ENCODE measurements around the gene STARD7.

Gene STARD7

GRCh38 chr2:96147593-96148201, 60.9 kb downstream of the STARD7 start:
- TF ChIP-seq LEF1 (IDR thresholded peaks at IDR 0.05; ENCODE audit: borderline replicate concordance): no peak
- TF ChIP-seq CTBP1 (IDR thresholded peaks at IDR 0.05; ENCODE audit: borderline replicate concordance): no peak
- DNase-seq (ENCODE audit: extremely low spot score): no peak
- ChIA-PET CTCF (interaction anchor here (0.7 to 1.2 kb wide), 4 partner anchors 8 to 125 kb away, joined by 3 to 5 read pairs (median 3); partner anchors contain the start of gene ADRA2B), POLR2A (no interaction called here)

GRCh38 chr2:96146881-96147592, 61.6 kb downstream of the STARD7 start:
- DNase-seq (ENCODE audit: extremely low spot score): no peak
- ChIA-PET POLR2A (no interaction called here), CTCF (interaction anchor here (1.2 kb wide), 1 partner anchor 125 kb away, joined by 5 read pairs; no protein-coding TSS in a partner anchor)
- TF ChIP-seq NFRKB (IDR thresholded peaks at IDR 0.05) (no peak), SUZ12 (IDR thresholded peaks at IDR 0.05) (no peak), L3MBTL2 (conservative IDR thresholded peaks at IDR 0.05) (no peak), FOXA1 (IDR thresholded peaks at IDR 0.05) (no peak), SP1 (IDR thresholded peaks at IDR 0.05) (no peak), ZNF384 (IDR thresholded peaks at IDR 0.05) (no peak), HDGF (IDR thresholded peaks at IDR 0.05; ENCODE audit: borderline replicate concordance) (no peak), FOXM1 (IDR thresholded peaks at IDR 0.05; ENCODE audit: borderline replicate concordance) (no peak), FOXK2 (IDR thresholded peaks at IDR 0.05) (no peak), LEF1 (IDR thresholded peaks at IDR 0.05; ENCODE audit: borderline replicate concordance) (no peak), ELF4 (IDR thresholded peaks at IDR 0.05) (no peak), PKNOX1 (IDR thresholded peaks at IDR 0.05) (no peak), ARNT (IDR thresholded peaks at IDR 0.05) (no peak)

- DNase-seq (ENCODE audit: extremely low spot score): no peak
- POLR2A ChIA-PET: no interaction called here
- CTCF ChIA-PET: interaction anchor here (1.2 kb wide), 1 partner anchor 124 kb away, joined by 5 read pairs; no protein-coding TSS in a partner anchor
- TF ChIP-seq FOXK2 (IDR thresholded peaks at IDR 0.05): no peak
- TF ChIP-seq PKNOX1 (IDR thresholded peaks at IDR 0.05): no peak
- TF ChIP-seq LEF1 (IDR thresholded peaks at IDR 0.05; ENCODE audit: borderline replicate concordance): no peak
- TF ChIP-seq L3MBTL2 (conservative IDR thresholded peaks at IDR 0.05): no peak
- TF ChIP-seq ZNF384 (IDR thresholded peaks at IDR 0.05): no peak
- TF ChIP-seq CTBP1 (IDR thresholded peaks at IDR 0.05; ENCODE audit: borderline replicate concordance): no peak
- no peak for TF ChIP-seq SP1 (IDR thresholded peaks at IDR 0.05)
Observed at GRCh38 chr2:96146153-96146880, 62.3 kb downstream of the STARD7 start.

GRCh38 chr2:96145848-96146152, 62.8 kb downstream of the STARD7 start:
- DNase-seq (ENCODE audit: extremely low spot score): no peak
- CTCF ChIA-PET: no interaction called here
- TF ChIP-seq SP1 (IDR thresholded peaks at IDR 0.05): no peak
- no peak for TF ChIP-seq BHLHE40 (IDR thresholded peaks at IDR 0.05; ENCODE audit: borderline replicate concordance)
- no peak for TF ChIP-seq LEF1 (IDR thresholded peaks at IDR 0.05; ENCODE audit: borderline replicate concordance)
- TF ChIP-seq NFRKB (IDR thresholded peaks at IDR 0.05): no peak
- no peak for TF ChIP-seq PKNOX1 (IDR thresholded peaks at IDR 0.05)
- no peak for TF ChIP-seq TARDBP (IDR thresholded peaks at IDR 0.05)
- TF ChIP-seq HDGF (IDR thresholded peaks at IDR 0.05; ENCODE audit: borderline replicate concordance): no peak
- no peak for TF ChIP-seq FOXK2 (IDR thresholded peaks at IDR 0.05)
- no peak for TF ChIP-seq ELF4 (IDR thresholded peaks at IDR 0.05)
- no peak for TF ChIP-seq CTBP1 (IDR thresholded peaks at IDR 0.05; ENCODE audit: borderline replicate concordance)
- TF ChIP-seq ZNF384 (IDR thresholded peaks at IDR 0.05): no peak
- TF ChIP-seq FOXA1 (IDR thresholded peaks at IDR 0.05): no peak
- no peak for TF ChIP-seq ARNT (IDR thresholded peaks at IDR 0.05)
- no peak for TF ChIP-seq FOXM1 (IDR thresholded peaks at IDR 0.05; ENCODE audit: borderline replicate concordance)
- no peak for TF ChIP-seq L3MBTL2 (conservative IDR thresholded peaks at IDR 0.05)
- no peak for TF ChIP-seq SUZ12 (IDR thresholded peaks at IDR 0.05)
- POLR2A ChIA-PET: no interaction called here

- DNase-seq (ENCODE audit: extremely low spot score): peak; percentile 64
- ChIA-PET POLR2A (no interaction called here), CTCF (interaction anchor here (1.0 kb wide), 1 partner anchor 29 kb away, joined by 3 read pairs; no protein-coding TSS in a partner anchor)
- TF ChIP-seq PKNOX1 (IDR thresholded peaks at IDR 0.05): no peak
- peak; percentile 54 for TF ChIP-seq L3MBTL2 (conservative IDR thresholded peaks at IDR 0.05)
- no peak for TF ChIP-seq SUZ12 (IDR thresholded peaks at IDR 0.05)
- TF ChIP-seq FOXM1 (IDR thresholded peaks at IDR 0.05; ENCODE audit: borderline replicate concordance): 0 out of 2 replicates have a peak, but pooled peaks have one; percentile 48
- TF ChIP-seq ZNF384 (IDR thresholded peaks at IDR 0.05): no peak
- TF ChIP-seq SP1 (IDR thresholded peaks at IDR 0.05): no peak
Observed at GRCh38 chr2:96145036-96145847, 63.4 kb downstream of the STARD7 start, which contains the start of gene DUSP2. DUSP2 (minus strand) TSS chr2:96145440; CDS start chr2:96145354, 86 bp downstream.
